HFFc6 (cell line): Measurements from ENCODE around the gene MYO18B. TPM values are rescaled to one million over a fixed set of nuclear protein-coding genes. Genes with fewer than 3 reads are reported as not detected.

Experiments
- DNase-seq: peaks from one replicate; pipeline ENCODE4 v3.0.0-alpha.2; 2018
- H3K27ac Mint-ChIP-seq: 2 replicates; pipeline ENCODE4 v1.8.0; 2020; ENCODE audit warnings: mild to moderate bottlenecking, mixed read lengths
- H3K27me3 Mint-ChIP-seq: 2 replicates; pipeline ENCODE4 v1.8.0; 2021; ENCODE audit warnings: mild to moderate bottlenecking, moderate library complexity, mixed read lengths; ENCODE audit not compliant: insufficient read depth
- H3K36me3 Mint-ChIP-seq: 2 replicates; pipeline ENCODE4 v1.8.0; 2021; ENCODE audit warnings: low read depth, mixed read lengths
- H3K4me1 Mint-ChIP-seq: 2 replicates; pipeline ENCODE4 v1.8.0; 2020; ENCODE audit warnings: low read depth, mixed read lengths
- H3K4me3 Mint-ChIP-seq: 2 replicates; pipeline ENCODE4 v1.8.0; 2020; ENCODE audit warnings: mild to moderate bottlenecking, moderate library complexity, mixed read lengths
- H3K9me3 Mint-ChIP-seq: 2 replicates; pipeline ENCODE4 v1.8.0; 2020; ENCODE audit warnings: mild to moderate bottlenecking, mixed read lengths
- CTCF ChIP-seq: fragments of 200-600 bp; sonication (generic); IDR thresholded peaks from 2 replicates; pipeline ENCODE4 v1.5.0; 2021; ENCODE audit warnings: antibody characterized with exemption, mild to moderate bottlenecking
- total RNA-seq, 6 experiments: library from RNA; stranded (reverse); fragmentation: NEBNext Ultra II Directional; extraction: Animal tissue kit (Norgen Biotek cat#: 25700); gene quantifications; 2 replicates in 1 of 6; 3 replicates in 5 of 6; pipeline ENCODE4 v1.2.3, GENCODE V29; 2021

The MYO18B gene
- total RNA-seq, 6 experiments from 2014 or later = 0.02 TPM; not detected in 5

- Mint-ChIP-seq H3K27ac (no peak overlapping the region), H3K9me3 (peaks cover 33% of the 10 kb centered on the region), H3K4me3 (no peak overlapping the region), H3K4me1 (no peaks in the 10 kb centered on the region), H3K36me3 (peaks cover 7% of the 10 kb centered on the region), H3K27me3 (peaks cover 11% of the 10 kb centered on the region)
- no peak for DNase-seq
- no peak for TF ChIP-seq CTCF
Observed at GRCh38 chr22:25770333-25770732, 28.3 kb downstream of the MYO18B start.

- Mint-ChIP-seq H3K4me1 (no peaks in the 10 kb centered on the region), H3K27me3 (peaks cover 7% of the 10 kb centered on the region), H3K36me3 (no peaks in the 10 kb centered on the region), H3K9me3 (peaks cover 15% of the 10 kb centered on the region), H3K27ac (no peak overlapping the region), H3K4me3 (no peak overlapping the region)
- DNase-seq = no peak
- no peak for TF ChIP-seq CTCF
Observed at GRCh38 chr22:25772288-25772687, 30.3 kb downstream of the MYO18B start.

- TF ChIP-seq CTCF = peak; percentile 80
- Mint-ChIP-seq H3K27me3 (peaks cover 4% of the 10 kb centered on the region), H3K4me1 (no peaks in the 10 kb centered on the region), H3K36me3 (no peaks in the 10 kb centered on the region), H3K27ac (no peak overlapping the region), H3K9me3 (no peaks in the 10 kb centered on the region), H3K4me3 (no peak overlapping the region)
- DNase-seq = no peak
Observed at GRCh38 chr22:25774575-25775026, 32.6 kb downstream of the MYO18B start.

GRCh38 chr22:25775531-25775930 is 33.5 kb downstream of the MYO18B start:
- Mint-ChIP-seq H3K27ac (no peak overlapping the region), H3K4me3 (no peak overlapping the region), H3K4me1 (no peaks in the 10 kb centered on the region), H3K36me3 (no peaks in the 10 kb centered on the region), H3K9me3 (no peaks in the 10 kb centered on the region), H3K27me3 (peaks cover 4% of the 10 kb centered on the region)
- no peak for DNase-seq
- no peak for TF ChIP-seq CTCF

- Mint-ChIP-seq H3K27me3 (peaks cover 4% of the 10 kb centered on the region), H3K27ac (no peak overlapping the region), H3K4me3 (no peak overlapping the region), H3K36me3 (no peaks in the 10 kb centered on the region), H3K9me3 (no peaks in the 10 kb centered on the region), H3K4me1 (no peaks in the 10 kb centered on the region)
- no peak for TF ChIP-seq CTCF
- no peak for DNase-seq
Observed at GRCh38 chr22:25777411-25777810, 35.4 kb downstream of the MYO18B start.

GRCh38 chr22:25777870-25778269 is 35.9 kb downstream of the MYO18B start:
- Mint-ChIP-seq H3K4me3 (no peak overlapping the region), H3K27me3 (peaks cover 4% of the 10 kb centered on the region), H3K27ac (no peak overlapping the region), H3K4me1 (no peaks in the 10 kb centered on the region), H3K36me3 (no peaks in the 10 kb centered on the region), H3K9me3 (no peaks in the 10 kb centered on the region)
- peak; percentile 48 for DNase-seq
- peak; percentile 65 for TF ChIP-seq CTCF
